B cell (primary cell): ENCODE data around the gene KCTD17.

ENCODE experiments used
- CTCF ChIP-seq: fragments of 200-600 bp; IDR thresholded peaks from one replicate; pipeline ENCODE4 v1.8.0; 2022; ENCODE audit warnings: antibody characterized with exemption, mild to moderate bottlenecking
- EZH2 ChIP-seq: IDR thresholded peaks from 2 replicates; pipeline ENCODE4 v1.6.1; 2012; ENCODE audit warnings: borderline replicate concordance, low read depth, mild to moderate bottlenecking, moderate library complexity, low read length; ENCODE audit not compliant: insufficient read depth, poor library complexity, severe bottlenecking

GRCh38 chr22:37007651-37008050 lies 43.9 kb upstream of the KCTD17 start:
- no peak for TF ChIP-seq CTCF
- TF ChIP-seq EZH2, result no peak
